Aorta (tissue), 5 donors: ENCODE measurements around the gene CBFA2T2. TPM values are rescaled to one million over a fixed set of nuclear protein-coding genes. Genes with fewer than 3 reads are reported as not detected.
A peak's percentile ranks its signal among the peaks of the same experiment; 100 is the strongest.
"Not testable (repeated sequence)": the region's sequence is repeated elsewhere in the genome, so short reads cannot be mapped to it uniquely, and the experiment has no call there.

Experiments used
- ATAC-seq: fragments of 200-7000 bp; cut with Tn5 transposase; one replicate; pipeline ENCODE4 v1.9.1; 2022; ENCODE audit warnings: moderate library complexity; ENCODE audit not compliant: low FRiP score
- DNase-seq, 2 donors: peaks; one replicate each; pipeline ENCODE4 v3.0.0-alpha.2; 2020
- H3K27ac ChIP-seq, 2 donors: one replicate each; pipeline ENCODE4 v1.5.1; 2013; ENCODE audit warnings: low read length in 2 of 2, mild to moderate bottlenecking in 2 of 2, moderate library complexity in 2 of 2, control low read depth in 1 of 2, inconsistent platforms in 1 of 2, low read depth in 1 of 2
- H3K27me3 ChIP-seq, 2 donors: one replicate each; pipeline ENCODE4 v1.6.1; 2013; ENCODE audit warnings: control low read depth in 1 of 2, low read length in 1 of 2, mild to moderate bottlenecking in 1 of 2, moderate library complexity in 1 of 2; ENCODE audit not compliant: insufficient read depth in 2 of 2, control insufficient read depth in 1 of 2
- H3K36me3 ChIP-seq, 2 donors: one replicate each; pipeline ENCODE4 v1.6.1; 2013; ENCODE audit warnings: control low read depth in 1 of 2, low read length in 1 of 2, mild to moderate bottlenecking in 1 of 2; ENCODE audit not compliant: insufficient read depth in 2 of 2, control insufficient read depth in 1 of 2
- H3K4me1 ChIP-seq, 2 donors: one replicate each; pipeline ENCODE4 v1.6.1; 2013; ENCODE audit warnings: low read length in 2 of 2, control low read depth in 1 of 2, mild to moderate bottlenecking in 1 of 2, moderate library complexity in 1 of 2; ENCODE audit not compliant: insufficient read depth in 2 of 2, control insufficient read depth in 1 of 2
- H3K4me3 ChIP-seq, 2 donors: one replicate each; pipeline ENCODE4 v1.5.1; 2013; ENCODE audit warnings: low read length in 2 of 2, control low read depth in 1 of 2, mild to moderate bottlenecking in 1 of 2
- H3K9me3 ChIP-seq: one replicate; pipeline ENCODE4 v1.6.1; 2013; ENCODE audit warnings: mild to moderate bottlenecking, low read length; ENCODE audit not compliant: control insufficient read depth
- WGBS, 2 donors: extraction: QIAGEN DNeasy Blood & Tissue Kit; methylation state at CpG; one replicate each; pipeline ENCODE4 v1.1.7; 2013; 5-methylcytosine and 5-hydroxymethylcytosine counted together
- intact Hi-C, 2 donors: fragments of 100-400 bp; cut with DNase I; formaldehyde crosslinking; loops; one replicate each; pipeline versions ENCODE4 v1.14.2 to v1.15.0; 2022
- polyA plus RNA-seq, 2 donors: library from polyadenylated mRNA; stranded (reverse); fragments of 200-250 nt; gene quantifications; one replicate each; pipeline ENCODE4 v1.2.3, GENCODE V29; 2013
- total RNA-seq, 2 donors: library from RNA; stranded (reverse); fragmentation: NEBNext Ultra II Directional; extraction: Animal tissue kit (Norgen Biotek cat#: 25700); gene quantifications; one replicate each; pipeline ENCODE4 v1.2.1, GENCODE V29; 2021
- donor health status: healthy with polysubstance abuse.
- donor health status: Bipolar disorder and iron deficiency.
- donor health status: DM: no; HTN: no; CAD: no.
- donor health status: DM: no; HTN: no; CAD: no.
- donor health status: DM: yes; HTN: yes; CAD: no.

Gene CBFA2T2
- total and polyA plus RNA-seq, 4 donors, result 2.1 to 20.2 (median 11.9) TPM

- DNase-seq (no peak), ATAC-seq (no peak)
- 97% methylated on average over 3 of the region's 3 CpGs for WGBS, 2 donors
- no peaks in the 10 kb centered on the region for H3K36me3 ChIP-seq
- intact Hi-C loops, result loop anchor here in 1 of 2 donors (10.0 kb wide), 1 partner anchor 111 kb away; the partner anchor contains the start of gene SNTA1
- no peaks in the 10 kb centered on the region for H3K27me3 ChIP-seq
- H3K9me3 ChIP-seq, result no peaks in the 10 kb centered on the region
- H3K27ac ChIP-seq, result no peak overlapping the region
- no peak overlapping the region for H3K4me3 ChIP-seq
- no peaks in the 10 kb centered on the region for H3K4me1 ChIP-seq
Measured at GRCh38 chr20:33555755-33556154, 65.9 kb downstream of the CBFA2T2 start.

GRCh38 chr20:33556246-33556645 lies 66.3 kb downstream of the CBFA2T2 start:
- no peaks in the 10 kb centered on the region for H3K4me1 ChIP-seq
- ATAC-seq, result no peak
- no peaks in the 10 kb centered on the region for H3K9me3 ChIP-seq
- no peaks in the 10 kb centered on the region for H3K27me3 ChIP-seq
- H3K4me3 ChIP-seq, result no peak overlapping the region
- no peak for DNase-seq
- H3K36me3 ChIP-seq, result no peaks in the 10 kb centered on the region
- WGBS, 2 donors, result 90 to 93% methylated on average over 3 of the region's 3 CpGs
- intact Hi-C loops, result loop anchor here in 1 of 2 donors (10.0 kb wide), 1 partner anchor 111 kb away; the partner anchor contains the start of gene SNTA1
- no peak overlapping the region for H3K27ac ChIP-seq

- 95% methylated on average over 9 of the region's 9 CpGs for WGBS, 2 donors
- no peaks in the 10 kb centered on the region for H3K4me1 ChIP-seq
Measured at GRCh38 chr20:33558348-33559144, 68.7 kb downstream of the CBFA2T2 start.

GRCh38 chr20:33559212-33559611 lies 69.3 kb downstream of the CBFA2T2 start:
- ATAC-seq (no peak), DNase-seq (no peak)
- Histone ChIP-seq H3K4me1 (no peaks in the 10 kb centered on the region), H3K27ac (no peak overlapping the region), H3K36me3 (no peaks in the 10 kb centered on the region), H3K27me3 (no peaks in the 10 kb centered on the region), H3K9me3 (no peaks in the 10 kb centered on the region), H3K4me3 (no peak overlapping the region)
- intact Hi-C loops, result loop anchor here in 1 of 2 donors (10.0 kb wide), 1 partner anchor 114 kb away; the partner anchor contains the start of gene SNTA1
- 70 to 74% methylated on average over 2 of the region's 2 CpGs for WGBS, 2 donors

More at GRCh38 chr20:33558348-33559144, 68.7 kb downstream of the CBFA2T2 start:
- no peak overlapping the region for H3K27ac ChIP-seq
- no peak for ATAC-seq
- DNase-seq, result no peak
- no peaks in the 10 kb centered on the region for H3K36me3 ChIP-seq
- H3K27me3 ChIP-seq, result no peaks in the 10 kb centered on the region
- H3K9me3 ChIP-seq, result no peaks in the 10 kb centered on the region
- intact Hi-C loops, result loop anchor here in 1 of 2 donors (10.0 kb wide), 1 partner anchor 114 kb away; the partner anchor contains the start of gene SNTA1
- H3K4me3 ChIP-seq, result no peak overlapping the region

- no peak overlapping the region for H3K4me3 ChIP-seq
- intact Hi-C loops, result no loop called here
- no peaks in the 10 kb centered on the region for H3K9me3 ChIP-seq
- no peak overlapping the region for H3K27ac ChIP-seq
- no peaks in the 10 kb centered on the region for H3K4me1 ChIP-seq
- 93% methylated on average over 2 of the region's 2 CpGs for WGBS, 2 donors
- DNase-seq, result no peak
- H3K36me3 ChIP-seq, result no peaks in the 10 kb centered on the region
- H3K27me3 ChIP-seq, result no peaks in the 10 kb centered on the region
- ATAC-seq, result no peak
Measured at GRCh38 chr20:33560026-33560425, 70.1 kb downstream of the CBFA2T2 start.

GRCh38 chr20:33561053-33561452 lies 71.2 kb downstream of the CBFA2T2 start:
- 96 to 97% methylated on average over 6 of the region's 6 CpGs for WGBS, 2 donors
- H3K27ac ChIP-seq, H3K36me3 ChIP-seq, H3K4me3 ChIP-seq, H3K9me3 ChIP-seq, intact Hi-C loops, ATAC-seq, H3K27me3 ChIP-seq, H3K4me1 ChIP-seq, DNase-seq: not testable (repeated sequence)

GRCh38 chr20:33561692-33562601 lies 72.1 kb downstream of the CBFA2T2 start:
- ATAC-seq (peak; percentile 66), DNase-seq (peak in 1 of 2 donors; percentile 59)
- Histone ChIP-seq H3K27me3 (no peaks in the 10 kb centered on the region), H3K36me3 (no peaks in the 10 kb centered on the region), H3K4me1 (no peaks in the 10 kb centered on the region), H3K27ac (peak overlapping the region in 1 of 2 donors; percentile 38), H3K9me3 (no peaks in the 10 kb centered on the region), H3K4me3 (no peak overlapping the region)
- WGBS, 2 donors, result 11 to 13% methylated on average over 5 of the region's 5 CpGs
- intact Hi-C loops, result no loop called here

GRCh38 chr20:33563788-33564187 lies 73.9 kb downstream of the CBFA2T2 start:
- intact Hi-C loops, result no loop called here
- no peaks in the 10 kb centered on the region for H3K27me3 ChIP-seq
- H3K27ac ChIP-seq, result no peak overlapping the region
- ATAC-seq (no peak), DNase-seq (no peak)
- H3K4me3 ChIP-seq, result no peak overlapping the region
- 88 to 89% methylated on average over 8 of the region's 8 CpGs for WGBS, 2 donors
- H3K4me1 ChIP-seq, result no peaks in the 10 kb centered on the region
- no peaks in the 10 kb centered on the region for H3K9me3 ChIP-seq
- no peaks in the 10 kb centered on the region for H3K36me3 ChIP-seq
